ENCODE measurements around the gene DPEP2.

- TF ChIP-seq YY1 (IDR thresholded peaks at IDR 0.05; ENCODE audit: extremely low read depth, insufficient replicate concordance, low read depth, low read length), result no peak
- no peak for TF ChIP-seq POLR2A (IDR thresholded peaks at IDR 0.05; ENCODE audit: borderline replicate concordance, extremely low read depth, insufficient read depth, insufficient read length)
- TF ChIP-seq CTCF (IDR thresholded peaks at IDR 0.05 in 2 of 3, conservative IDR thresholded peaks at IDR 0.05 in 1 of 3; ENCODE audit: borderline replicate concordance in 1 of 3, insufficient read depth in 1 of 3, low read depth in 2 of 3, low read length in 2 of 3), result no peak
- TF ChIP-seq FOSL1 (IDR thresholded peaks at IDR 0.05; ENCODE audit: low read depth), result no peak
- no peak for TF ChIP-seq EZH2 (IDR thresholded peaks at IDR 0.05)
- no peak for TF ChIP-seq CEBPB (IDR thresholded peaks at IDR 0.05; ENCODE audit: low read depth)
These were observed 10.6 kb downstream of the DPEP2 start for GRCh38 chr16:67988675-67989074.
